ENCODE data around the gene NOSIP. TPM values are rescaled to one million over a fixed set of nuclear protein-coding genes. Genes with fewer than 3 reads are reported as not detected.
A peak's percentile ranks its signal among the peaks of the same experiment; 100 is the strongest.

The NOSIP gene
- total and polyA plus RNA-seq, 2 of the 4 experiments (the other 2 are of a cell fraction) = 118 to 138 TPM

DNA sequence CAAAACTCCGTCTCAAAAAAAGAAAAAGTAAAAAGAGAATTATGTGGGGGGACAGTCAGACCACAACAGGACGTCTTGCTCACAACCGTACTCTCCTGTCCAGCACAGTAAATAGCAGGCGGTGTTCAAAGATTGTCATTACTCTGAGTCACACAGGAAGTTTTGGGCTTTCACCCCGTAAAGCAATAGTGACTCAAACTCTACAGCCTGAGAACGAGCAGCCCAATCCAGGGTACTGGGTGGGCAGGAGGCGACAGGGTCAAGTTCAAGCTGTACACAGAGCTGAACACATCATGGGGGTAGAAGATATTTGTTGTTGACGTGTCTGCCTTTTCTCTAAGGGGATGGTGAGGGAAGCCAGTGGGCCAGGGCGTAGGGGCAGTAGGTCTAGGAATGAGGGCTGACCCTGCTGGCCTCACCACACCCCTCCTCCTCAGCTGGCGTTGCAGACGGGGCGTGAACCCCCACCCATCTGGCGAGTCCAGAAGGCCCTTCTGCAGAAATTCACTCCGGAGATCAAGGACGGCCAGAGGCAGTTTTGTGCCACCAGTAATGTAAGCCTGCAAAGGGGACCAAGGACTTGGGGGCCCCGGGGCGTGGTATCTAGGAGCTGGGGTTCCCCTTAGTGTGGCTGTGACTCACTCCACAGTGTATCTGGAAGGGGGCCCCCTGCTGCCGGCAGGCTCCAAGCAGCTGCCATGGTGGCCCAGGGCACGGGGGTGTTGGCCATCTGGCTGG is 33.9 kb upstream of the NOSIP start:
- H2AK5ac ChIP-seq (ENCODE audit: low read depth, low read length) = peak overlapping the region; percentile 75
- H3K23ac ChIP-seq (ENCODE audit: low read depth, low read length) = peak overlapping the region; percentile 43; the same call in 1 of the 2 replicates
- 51% methylated on average over 6 of the region's 19 CpGs; no CpG with 5 or more reads in 1 of the 2 experiments for whole genome bisulfite sequencing, 2 experiments (ENCODE audit: extremely low coverage in 2 of 2, insufficient read length in 1 of 2)
- no peaks in the 10 kb centered on the region for H3K27me3 ChIP-seq (ENCODE audit: control insufficient read depth, insufficient read depth, low read length)
- H3K9me3 ChIP-seq (ENCODE audit: control insufficient read depth, insufficient read depth, low read length) = no peaks in the 10 kb centered on the region
- H3K4ac ChIP-seq (ENCODE audit: low read depth, low read length) = peak overlapping the region; percentile 84
- H3K14ac ChIP-seq (replicated peaks; ENCODE audit: low read depth, low read length) = peak overlapping the region; percentile 20; the same call in 1 of the 2 replicates
- no peak overlapping the region for H3K4me3 ChIP-seq (ENCODE audit: insufficient read depth, low read depth, low read length)
- H3K9ac ChIP-seq (ENCODE audit: low read depth, low read length) = no peak overlapping the region
- H3K4me2 ChIP-seq (ENCODE audit: low read depth, low read length) = peak overlapping the region; percentile 16; the same call in 1 of the 2 replicates
- ChIA-PET CTCF (no interaction called here), POLR2A (ENCODE audit: unreplicated experiment) (interaction anchor here (0.6 kb wide), 1 partner anchor 20 kb away, joined by 3 read pairs; no protein-coding TSS in a partner anchor)
- ATAC-seq (ENCODE audit: low read depth) (peak; percentile 91), DNase-seq (peak; percentile 91)
- peak overlapping the region; percentile 79 for H2BK5ac ChIP-seq (ENCODE audit: low read depth, low read length, poor library complexity, severe bottlenecking)
- peak overlapping the region; percentile 38 for H2AFZ ChIP-seq (replicated peaks; ENCODE audit: low read length, poor library complexity)
- intact Hi-C loops (cut with micrococcal nuclease) = no loop called here
- peaks cover 16% of the 10 kb centered on the region for H3K4me1 ChIP-seq (ENCODE audit: control insufficient read depth, insufficient read depth, low read length)
- in situ Hi-C loops (cut with MboI; ENCODE audit: low sequenced_read_pairs) = no loop called here
- 0 out of 2 replicates have a peak overlapping the region, but pooled peaks have one; percentile 12 for H2BK20ac ChIP-seq (ENCODE audit: low read depth, low read length)
- H3K56ac ChIP-seq (ENCODE audit: extremely low read depth, insufficient read depth, low read length) = no peak overlapping the region
- peak overlapping the region; percentile 45 for H3K27ac ChIP-seq (ENCODE audit: insufficient read depth, low read length)
- H2AK9ac ChIP-seq (replicated peaks; ENCODE audit: low read depth, low read length, poor library complexity) = peak overlapping the region; percentile 86
- peak overlapping the region; percentile 4; the same call in 1 of the 2 replicates for H4K5ac ChIP-seq (ENCODE audit: low read depth, low read length)
- H2BK120ac ChIP-seq (ENCODE audit: low read depth, low read length) = peak overlapping the region; percentile 50; the same call in 1 of the 2 replicates
- dilution Hi-C loops (cut with HindIII; ENCODE audit: low sequenced_read_pairs, unreplicated experiment) = no loop called here
- H3K18ac ChIP-seq (ENCODE audit: low read depth, low read length) = peak overlapping the region; percentile 3; the same call in 1 of the 2 replicates
- peaks cover 37 to 79% of the 10 kb centered on the region in 2 experiments for H3K79me1 ChIP-seq (ENCODE audit: low read depth in 1 of 2, low read length in 2 of 2)
- H4K20me1 ChIP-seq (ENCODE audit: insufficient read depth, low read length) = peaks cover 31% of the 10 kb centered on the region
- peaks cover 42% of the 10 kb centered on the region for H3K36me3 ChIP-seq (ENCODE audit: control insufficient read depth, insufficient read depth, low read length)
- peaks cover 10% of the 10 kb centered on the region for H3K9me1 ChIP-seq (ENCODE audit: insufficient read depth, low read length)
- no TSS peak for BruUV-seq (replicated peaks)
- peak overlapping the region in 1 of 2 experiments; percentile 70; a peak in 2 of 4 replicates for H4K8ac ChIP-seq (ENCODE audit: low read depth in 2 of 2, low read length in 2 of 2)
- H4K91ac ChIP-seq (ENCODE audit: insufficient read depth, low read depth, low read length) = peak overlapping the region; percentile 7; the same call in 1 of the 2 replicates
- no peak overlapping the region; the same call in 2 of the 3 replicates for H2BK15ac ChIP-seq (ENCODE audit: low read depth, low read length)
- TF ChIP-seq MAZ (IDR thresholded peaks at IDR 0.05; ENCODE audit: borderline replicate concordance, low read depth, low read length) (0 out of 2 replicates have a peak, but pooled peaks have one; percentile 8), NFE2L2 (IDR thresholded peaks at IDR 0.05; ENCODE audit: low read depth, low read length) (no peak), RCOR1 (IDR thresholded peaks at IDR 0.05; ENCODE audit: insufficient replicate concordance, low read length) (no peak), RFX5 (IDR thresholded peaks at IDR 0.05; ENCODE audit: low read depth, low read length) (no peak), CHD1 (IDR thresholded peaks at IDR 0.05; ENCODE audit: low read depth, low read length) (no peak), BHLHE40 (IDR thresholded peaks at IDR 0.05; ENCODE audit: low read depth, low read length) (0 out of 2 replicates have a peak, but pooled peaks have one; percentile 3), CEBPB (IDR thresholded peaks at IDR 0.05; ENCODE audit: low read depth, low read length) (peak; percentile 63; the same call in 1 of the 2 replicates), RAD21 (IDR thresholded peaks at IDR 0.05; ENCODE audit: low read length) (0 out of 2 replicates have a peak, but pooled peaks have one; percentile 17), CTCF (conservative IDR thresholded peaks at IDR 0.05; ENCODE audit: low read depth, low read length) (peak; percentile 27; the same call in 1 of the 2 replicates), MXI1 (IDR thresholded peaks at IDR 0.05; ENCODE audit: borderline replicate concordance, low read depth, low read length) (no peak)
- TF ChIP-seq, protein P1, sequence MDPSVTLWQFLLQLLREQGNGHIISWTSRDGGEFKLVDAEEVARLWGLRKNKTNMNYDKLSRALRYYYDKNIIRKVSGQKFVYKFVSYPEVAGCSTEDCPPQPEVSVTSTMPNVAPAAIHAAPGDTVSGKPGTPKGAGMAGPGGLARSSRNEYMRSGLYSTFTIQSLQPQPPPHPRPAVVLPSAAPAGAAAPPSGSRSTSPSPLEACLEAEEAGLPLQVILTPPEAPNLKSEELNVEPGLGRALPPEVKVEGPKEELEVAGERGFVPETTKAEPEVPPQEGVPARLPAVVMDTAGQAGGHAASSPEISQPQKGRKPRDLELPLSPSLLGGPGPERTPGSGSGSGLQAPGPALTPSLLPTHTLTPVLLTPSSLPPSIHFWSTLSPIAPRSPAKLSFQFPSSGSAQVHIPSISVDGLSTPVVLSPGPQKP (IDR thresholded peaks at IDR 0.05; ENCODE audit: borderline replicate concordance, low read depth, low read length) = no peak
- TF ChIP-seq, protein P2, sequence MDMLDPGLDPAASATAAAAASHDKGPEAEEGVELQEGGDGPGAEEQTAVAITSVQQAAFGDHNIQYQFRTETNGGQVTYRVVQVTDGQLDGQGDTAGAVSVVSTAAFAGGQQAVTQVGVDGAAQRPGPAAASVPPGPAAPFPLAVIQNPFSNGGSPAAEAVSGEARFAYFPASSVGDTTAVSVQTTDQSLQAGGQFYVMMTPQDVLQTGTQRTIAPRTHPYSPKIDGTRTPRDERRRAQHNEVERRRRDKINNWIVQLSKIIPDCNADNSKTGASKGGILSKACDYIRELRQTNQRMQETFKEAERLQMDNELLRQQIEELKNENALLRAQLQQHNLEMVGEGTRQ (IDR thresholded peaks at IDR 0.05; ENCODE audit: low read depth, low read length) = no peak

Data from IMR-90 (cell line).